Measurements from ENCODE around the gene XIRP2.
"Not testable (repeated sequence)": the region's sequence is repeated elsewhere in the genome, so short reads cannot be mapped to it uniquely, and the experiment has no call there.

Gene XIRP2

DNA sequence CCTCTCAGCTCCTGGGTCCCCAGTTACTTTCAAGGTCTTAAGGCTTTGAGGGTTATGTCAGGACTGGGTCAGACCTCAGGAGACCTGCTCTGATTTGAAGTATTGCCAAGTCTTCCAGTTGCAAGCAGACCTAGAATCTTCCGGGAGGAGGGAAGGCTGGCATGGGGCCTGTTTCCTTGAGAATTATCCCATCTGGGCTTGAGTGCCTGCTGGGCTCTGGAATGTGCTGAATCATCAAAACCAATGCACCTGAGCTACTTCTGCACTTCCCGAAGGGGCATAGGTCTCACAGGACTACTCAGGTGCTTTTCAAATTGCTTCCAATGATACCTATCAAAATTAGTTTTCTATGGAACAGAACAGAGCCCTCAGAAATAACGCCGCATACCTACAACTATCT, 327.3 kb downstream of the XIRP2 start:
- Histone ChIP-seq H3K4me1 (ENCODE audit: control insufficient read depth, insufficient read depth, low read length) (no peaks in the 10 kb centered on the region), H3K36me3 (ENCODE audit: control insufficient read depth, insufficient read depth, low read length) (no peaks in the 10 kb centered on the region), H3K27ac (ENCODE audit: low read depth, low read length) (no peak overlapping the region), H3K9me3 (ENCODE audit: control insufficient read depth, insufficient read depth, low read length) (no peaks in the 10 kb centered on the region), H3K27me3 (ENCODE audit: control insufficient read depth, insufficient read depth, low read length) (no peaks in the 10 kb centered on the region), H3K9ac (ENCODE audit: low read depth, low read length) (no peak overlapping the region), H3K4me3 (ENCODE audit: low read depth, low read length) (no peak overlapping the region)

GRCh38 chr2:167237478-167237877, 349.2 kb downstream of the XIRP2 start:
- Histone ChIP-seq H3K4me1 (ENCODE audit: control insufficient read depth, insufficient read depth, low read length) (peaks cover 3% of the 10 kb centered on the region; the same call in 1 of the 2 replicates), H3K9ac (ENCODE audit: low read depth, low read length) (no peak overlapping the region), H3K36me3 (ENCODE audit: control insufficient read depth, insufficient read depth, low read length) (no peaks in the 10 kb centered on the region), H3K4me3 (ENCODE audit: low read depth, low read length) (no peak overlapping the region), H3K27me3 (ENCODE audit: control insufficient read depth, insufficient read depth, low read length) (no peaks in the 10 kb centered on the region), H3K9me3 (ENCODE audit: control insufficient read depth, insufficient read depth, low read length) (no peaks in the 10 kb centered on the region), H3K27ac (ENCODE audit: low read depth, low read length) (no peak overlapping the region)

DNA sequence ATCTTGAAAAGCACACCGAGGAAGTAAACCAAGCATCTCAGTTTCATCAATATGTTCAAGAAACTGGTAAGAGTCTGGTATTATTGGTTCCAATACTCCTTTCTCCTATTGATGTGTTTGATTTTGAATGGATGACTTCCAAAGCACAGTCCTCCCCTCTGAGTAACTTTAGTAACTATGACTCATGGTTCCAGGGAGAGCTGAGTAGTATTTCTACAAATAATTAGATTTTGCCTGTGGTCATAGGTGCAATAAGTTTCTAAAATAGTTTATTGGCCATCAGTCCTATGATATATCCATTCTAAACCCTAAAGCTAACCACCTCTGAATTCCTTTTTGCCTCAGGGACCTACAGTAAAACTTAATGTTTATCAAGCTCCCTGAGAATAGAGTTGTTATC, 352.4 kb downstream of the XIRP2 start:
- H3K4me3 ChIP-seq (ENCODE audit: low read depth, low read length), result no peak overlapping the region
- no peak overlapping the region for H3K9ac ChIP-seq (ENCODE audit: low read depth, low read length)
- no peaks in the 10 kb centered on the region for H3K27me3 ChIP-seq (ENCODE audit: control insufficient read depth, insufficient read depth, low read length)
- H3K27ac ChIP-seq (ENCODE audit: low read depth, low read length), result no peak overlapping the region
- no peaks in the 10 kb centered on the region for H3K4me1 ChIP-seq (ENCODE audit: control insufficient read depth, insufficient read depth, low read length)
- H3K36me3 ChIP-seq (ENCODE audit: control insufficient read depth, insufficient read depth, low read length), result no peaks in the 10 kb centered on the region
- H3K9me3 ChIP-seq (ENCODE audit: control insufficient read depth, insufficient read depth, low read length), result no peaks in the 10 kb centered on the region

- Histone ChIP-seq H3K27me3 (ENCODE audit: control insufficient read depth, insufficient read depth, low read length) (no peaks in the 10 kb centered on the region), H3K36me3 (ENCODE audit: control insufficient read depth, insufficient read depth, low read length) (no peaks in the 10 kb centered on the region), H3K27ac (ENCODE audit: low read depth, low read length) (no peak overlapping the region), H3K9ac (ENCODE audit: low read depth, low read length) (no peak overlapping the region), H3K4me3 (ENCODE audit: low read depth, low read length) (no peak overlapping the region), H3K4me1 (ENCODE audit: control insufficient read depth, insufficient read depth, low read length) (no peaks in the 10 kb centered on the region; the same call in 1 of the 2 replicates), H3K9me3 (ENCODE audit: control insufficient read depth, insufficient read depth, low read length) (no peaks in the 10 kb centered on the region)
Measured at GRCh38 chr2:167249197-167249596, 360.9 kb downstream of the XIRP2 start.

- Histone ChIP-seq H3K36me3 (ENCODE audit: control insufficient read depth, insufficient read depth, low read length) (no peaks in the 10 kb centered on the region), H3K9ac (ENCODE audit: low read depth, low read length) (no peak overlapping the region), H3K27me3 (ENCODE audit: control insufficient read depth, insufficient read depth, low read length) (no peaks in the 10 kb centered on the region), H3K9me3 (ENCODE audit: control insufficient read depth, insufficient read depth, low read length) (no peaks in the 10 kb centered on the region), H3K4me1 (ENCODE audit: control insufficient read depth, insufficient read depth, low read length) (peaks cover 21% of the 10 kb centered on the region), H3K27ac (ENCODE audit: low read depth, low read length) (no peak overlapping the region), H3K4me3 (ENCODE audit: low read depth, low read length) (no peak overlapping the region)
Measured at GRCh38 chr2:167253025-167253424, 364.7 kb downstream of the XIRP2 start.

- H3K4me3 ChIP-seq (ENCODE audit: low read depth, low read length), result no peak overlapping the region
- no peaks in the 10 kb centered on the region for H3K27me3 ChIP-seq (ENCODE audit: control insufficient read depth, insufficient read depth, low read length)
- peaks cover 37% of the 10 kb centered on the region for H3K4me1 ChIP-seq (ENCODE audit: control insufficient read depth, insufficient read depth, low read length)
- no peak overlapping the region for H3K9ac ChIP-seq (ENCODE audit: low read depth, low read length)
- no peaks in the 10 kb centered on the region for H3K9me3 ChIP-seq (ENCODE audit: control insufficient read depth, insufficient read depth, low read length)
- H3K27ac ChIP-seq (ENCODE audit: low read depth, low read length), result no peak overlapping the region
- no peaks in the 10 kb centered on the region for H3K36me3 ChIP-seq (ENCODE audit: control insufficient read depth, insufficient read depth, low read length)
Measured at GRCh38 chr2:167254721-167255120, 366.4 kb downstream of the XIRP2 start.

GRCh38 chr2:167258712-167259111, 370.4 kb downstream of the XIRP2 start:
- Histone ChIP-seq H3K4me3 (ENCODE audit: low read depth, low read length) (no peak overlapping the region), H3K36me3 (ENCODE audit: control insufficient read depth, insufficient read depth, low read length) (no peaks in the 10 kb centered on the region), H3K9me3 (ENCODE audit: control insufficient read depth, insufficient read depth, low read length) (no peaks in the 10 kb centered on the region)

GRCh38 chr2:167264380-167264779, 376.1 kb downstream of the XIRP2 start:
- H3K9ac ChIP-seq (ENCODE audit: low read depth, low read length), result no peak overlapping the region
- no peaks in the 10 kb centered on the region for H3K27me3 ChIP-seq (ENCODE audit: control insufficient read depth, insufficient read depth, low read length)

More at GRCh38 chr2:167258712-167259111, 370.4 kb downstream of the XIRP2 start:
- Histone ChIP-seq H3K9ac (ENCODE audit: low read depth, low read length) (no peak overlapping the region), H3K4me1 (ENCODE audit: control insufficient read depth, insufficient read depth, low read length) (peaks cover 43% of the 10 kb centered on the region), H3K27me3 (ENCODE audit: control insufficient read depth, insufficient read depth, low read length) (no peaks in the 10 kb centered on the region), H3K27ac (ENCODE audit: low read depth, low read length) (no peak overlapping the region)

DNA sequence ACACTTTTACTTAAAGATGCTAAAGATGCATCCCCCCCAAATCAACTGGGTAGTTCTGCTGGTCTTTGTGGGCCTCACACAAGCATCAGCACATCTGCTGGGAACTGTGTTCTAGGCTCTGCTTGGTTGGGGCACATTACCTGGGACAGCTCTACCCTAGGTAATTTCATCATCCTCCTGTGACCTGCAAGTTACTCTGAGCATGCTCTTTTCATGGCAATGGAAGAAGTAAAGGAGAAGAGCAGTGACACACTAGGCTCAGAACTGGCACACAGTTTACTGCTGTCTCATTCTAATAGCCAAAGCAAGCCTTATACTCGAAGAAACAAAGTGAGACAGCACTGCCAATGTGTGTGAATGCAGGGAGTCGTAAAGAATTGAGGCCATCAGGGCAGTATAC, 376.7 kb downstream of the XIRP2 start:
- H3K27ac ChIP-seq (ENCODE audit: low read depth, low read length), result no peak overlapping the region
- H3K9me3 ChIP-seq (ENCODE audit: control insufficient read depth, insufficient read depth, low read length), result peaks cover 32% of the 10 kb centered on the region
- H3K4me3 ChIP-seq (ENCODE audit: low read depth, low read length), result no peak overlapping the region
- H3K9ac ChIP-seq (ENCODE audit: low read depth, low read length), result no peak overlapping the region
- H3K27me3 ChIP-seq (ENCODE audit: control insufficient read depth, insufficient read depth, low read length), result no peaks in the 10 kb centered on the region
- H3K36me3 ChIP-seq (ENCODE audit: control insufficient read depth, insufficient read depth, low read length), result no peaks in the 10 kb centered on the region
- peaks cover 6% of the 10 kb centered on the region; the same call in 1 of the 2 replicates for H3K4me1 ChIP-seq (ENCODE audit: control insufficient read depth, insufficient read depth, low read length)

More at GRCh38 chr2:167264380-167264779, 376.1 kb downstream of the XIRP2 start:
- Histone ChIP-seq H3K27ac (ENCODE audit: low read depth, low read length) (no peak overlapping the region), H3K9me3 (ENCODE audit: control insufficient read depth, insufficient read depth, low read length) (peaks cover 27% of the 10 kb centered on the region), H3K36me3 (ENCODE audit: control insufficient read depth, insufficient read depth, low read length) (no peaks in the 10 kb centered on the region), H3K4me1 (ENCODE audit: control insufficient read depth, insufficient read depth, low read length) (peaks cover 8% of the 10 kb centered on the region; the same call in 1 of the 2 replicates), H3K4me3 (ENCODE audit: low read depth, low read length) (no peak overlapping the region)

DNA sequence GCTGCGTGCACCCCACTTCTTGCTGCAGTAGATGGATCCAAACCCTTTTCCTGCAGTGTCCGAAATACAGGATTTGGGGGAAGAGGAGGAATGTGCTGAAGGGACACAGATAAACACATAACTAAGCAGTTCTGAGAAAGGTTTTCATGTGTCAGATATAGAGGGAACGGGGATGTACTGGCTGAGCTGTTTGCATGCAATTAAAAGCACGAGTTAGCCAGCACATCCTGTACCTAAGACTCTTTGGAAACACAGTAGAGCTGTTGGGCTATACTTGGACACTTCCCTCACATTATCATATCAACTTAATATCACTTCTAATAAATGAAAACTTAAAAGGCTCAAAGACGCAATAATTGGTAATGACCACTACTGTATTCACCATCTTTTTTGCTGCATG, 377.4 kb downstream of the XIRP2 start:
- Histone ChIP-seq H3K36me3 (ENCODE audit: control insufficient read depth, insufficient read depth, low read length) (no peaks in the 10 kb centered on the region), H3K27ac (ENCODE audit: low read depth, low read length) (no peak overlapping the region), H3K4me1 (ENCODE audit: control insufficient read depth, insufficient read depth, low read length) (peaks cover 6% of the 10 kb centered on the region; the same call in 1 of the 2 replicates), H3K9me3 (ENCODE audit: control insufficient read depth, insufficient read depth, low read length) (peaks cover 32% of the 10 kb centered on the region), H3K27me3 (ENCODE audit: control insufficient read depth, insufficient read depth, low read length) (no peaks in the 10 kb centered on the region), H3K9ac (ENCODE audit: low read depth, low read length) (no peak overlapping the region), H3K4me3 (ENCODE audit: low read depth, low read length) (no peak overlapping the region)

GRCh38 chr2:167268245-167268644, 380.0 kb downstream of the XIRP2 start:
- H3K9me3 ChIP-seq (ENCODE audit: control insufficient read depth, insufficient read depth, low read length), result peaks cover 32% of the 10 kb centered on the region
- H3K36me3 ChIP-seq (ENCODE audit: control insufficient read depth, insufficient read depth, low read length); H3K27ac ChIP-seq (ENCODE audit: low read depth, low read length); H3K27me3 ChIP-seq (ENCODE audit: control insufficient read depth, insufficient read depth, low read length); H3K4me3 ChIP-seq (ENCODE audit: low read depth, low read length); H3K9ac ChIP-seq (ENCODE audit: low read depth, low read length): not testable (repeated sequence)
- peaks cover 17% of the 10 kb centered on the region for H3K4me1 ChIP-seq (ENCODE audit: control insufficient read depth, insufficient read depth, low read length)

GRCh38 chr2:167271932-167272331, 383.7 kb downstream of the XIRP2 start:
- Histone ChIP-seq H3K9me3 (ENCODE audit: control insufficient read depth, insufficient read depth, low read length) (peaks cover 29% of the 10 kb centered on the region), H3K4me1 (ENCODE audit: control insufficient read depth, insufficient read depth, low read length) (peaks cover 46% of the 10 kb centered on the region), H3K9ac (ENCODE audit: low read depth, low read length) (no peak overlapping the region), H3K4me3 (ENCODE audit: low read depth, low read length) (no peak overlapping the region), H3K27me3 (ENCODE audit: control insufficient read depth, insufficient read depth, low read length) (no peaks in the 10 kb centered on the region), H3K27ac (ENCODE audit: low read depth, low read length) (no peak overlapping the region), H3K36me3 (ENCODE audit: control insufficient read depth, insufficient read depth, low read length) (no peaks in the 10 kb centered on the region)
